Keratinocyte (primary cell): ENCODE data around the gene ARHGEF16. TPM values are rescaled to one million over a fixed set of nuclear protein-coding genes. Genes with fewer than 3 reads are reported as not detected.

Source experiments
- DNase-seq: peaks from one replicate; pipeline ENCODE4 v3.0.0-alpha.2; 2011; ENCODE audit warnings: low read depth, missing footprints, low spot score
- FAIRE-seq: peaks from 2 replicates; lab custom pipeline; 2011; peaks lifted over from hg19 to GRCh38; lab: Jason Lieb, UNC
- H2AFZ ChIP-seq: 2 replicates; pipeline ENCODE4 v1.6.0; 2012; ENCODE audit warnings: low read length, control low read depth, inconsistent platforms; ENCODE audit not compliant: control insufficient read depth
- H3K27ac ChIP-seq: 2 replicates; pipeline ENCODE4 v1.5.1; 2011; ENCODE audit warnings: low read length; ENCODE audit not compliant: control insufficient read depth, insufficient read depth
- H3K27me3 ChIP-seq: 3 replicates; pipeline ENCODE4 v1.6.0; 2011; ENCODE audit warnings: low read length; ENCODE audit not compliant: control insufficient read depth, insufficient read depth; ENCODE audit errors: extremely low read depth
- H3K36me3 ChIP-seq, 2 experiments: 2 replicates in 1 of 2; 3 replicates in 1 of 2; pipeline ENCODE4 v1.5.1; 2011; ENCODE audit warnings: low read length in 2 of 2, mild to moderate bottlenecking in 1 of 2; ENCODE audit not compliant: control insufficient read depth in 2 of 2, insufficient read depth in 2 of 2; ENCODE audit errors: extremely low read depth in 1 of 2
- H3K4me1 ChIP-seq: 3 replicates; pipeline ENCODE4 v1.5.1; 2011; ENCODE audit warnings: low read length; ENCODE audit not compliant: control insufficient read depth, insufficient read depth; ENCODE audit errors: extremely low read depth
- H3K4me2 ChIP-seq: 3 replicates; pipeline ENCODE4 v1.6.0; 2011; ENCODE audit warnings: low read depth, low read length; ENCODE audit not compliant: control insufficient read depth, insufficient read depth; ENCODE audit errors: extremely low read depth
- H3K4me3 ChIP-seq, 3 experiments: fragments of 200-600 bp in 1 of 3; sonication (generic) in 1 of 3; 2 replicates in 2 of 3; 3 replicates in 1 of 3; pipeline ENCODE4 v1.5.1; 2011 to 2016; ENCODE audit warnings: low read length in 3 of 3, mild to moderate bottlenecking in 3 of 3, control low read depth in 2 of 3, inconsistent platforms in 1 of 3, low read depth in 1 of 3, mixed read lengths in 1 of 3, mixed run types in 1 of 3, moderate library complexity in 1 of 3; ENCODE audit not compliant: control insufficient read depth in 2 of 3, insufficient read depth in 2 of 3; ENCODE audit errors: extremely low read depth in 1 of 3
- H3K79me2 ChIP-seq: 2 replicates; pipeline ENCODE4 v1.6.0; 2012; ENCODE audit warnings: low read length; ENCODE audit not compliant: control insufficient read depth, insufficient read depth
- H3K9ac ChIP-seq: 3 replicates; pipeline ENCODE4 v1.6.0; 2011; ENCODE audit warnings: low read length; ENCODE audit not compliant: control insufficient read depth, insufficient read depth; ENCODE audit errors: extremely low read depth
- H3K9me1 ChIP-seq: 3 replicates; pipeline ENCODE4 v1.6.0; 2011; ENCODE audit warnings: low read length; ENCODE audit not compliant: control insufficient read depth, insufficient read depth; ENCODE audit errors: extremely low read depth
- H3K9me3 ChIP-seq: 2 replicates; pipeline ENCODE4 v1.5.1; 2012; ENCODE audit warnings: low read depth, low read length; ENCODE audit not compliant: control insufficient read depth
- H4K20me1 ChIP-seq: 3 replicates; pipeline ENCODE4 v1.6.0; 2011; ENCODE audit warnings: low read length; ENCODE audit not compliant: control insufficient read depth, insufficient read depth; ENCODE audit errors: extremely low read depth
- EZH2 ChIP-seq: IDR thresholded peaks from one replicate; pipeline ENCODE4 v1.6.1; 2012; ENCODE audit warnings: inconsistent platforms, mild to moderate bottlenecking, low read length, moderate library complexity
- dilution Hi-C: fragments of 300-500 bp; cut with MboI; formaldehyde crosslinking; loops from one replicate; pipeline ENCODE4 v1.7.0; 2020; ENCODE audit warnings: low sequenced_read_pairs; ENCODE audit not compliant: extremely low pct_ligation_motif_present
- polyA plus RNA-seq, 5 experiments: library from polyadenylated mRNA; depleted of rRNA in 3 of 5; stranded (reverse) in 3 of 5; stranded (forward) in 1 of 5; unstranded in 1 of 5; fragments of >200 nt; gene quantifications; 1 replicate in 1 of 5; 2 replicates in 3 of 5; 3 replicates in 1 of 5; pipeline versions ENCODE4 v1.2.1 to v1.2.3, GENCODE V29; 2011 to 2012; ENCODE audit warnings: missing spikeins in 2 of 5, low read depth in 1 of 5, low replicate concordance in 1 of 5
- TF ChIP-seq, protein P1 (sequence below), 3 experiments: IDR thresholded peaks in 1 of 3; conservative IDR thresholded peaks in 1 of 3; optimal IDR thresholded peaks in 1 of 3; 2 replicates in 2 of 3; 3 replicates in 1 of 3; pipeline versions ENCODE3 to v1.5.1; 2011; ENCODE audit warnings: low read length in 3 of 3, mild to moderate bottlenecking in 3 of 3, moderate library complexity in 2 of 3, control low read depth in 1 of 3, inconsistent platforms in 1 of 3; ENCODE audit not compliant: insufficient read depth in 2 of 3; ENCODE audit errors: extremely low read depth in 1 of 3

The ARHGEF16 gene
- polyA plus RNA-seq, 1 donor (not counting 4 experiments of a cell fraction or from before 2014, with no cell fraction given): 6.2 TPM

DNA sequence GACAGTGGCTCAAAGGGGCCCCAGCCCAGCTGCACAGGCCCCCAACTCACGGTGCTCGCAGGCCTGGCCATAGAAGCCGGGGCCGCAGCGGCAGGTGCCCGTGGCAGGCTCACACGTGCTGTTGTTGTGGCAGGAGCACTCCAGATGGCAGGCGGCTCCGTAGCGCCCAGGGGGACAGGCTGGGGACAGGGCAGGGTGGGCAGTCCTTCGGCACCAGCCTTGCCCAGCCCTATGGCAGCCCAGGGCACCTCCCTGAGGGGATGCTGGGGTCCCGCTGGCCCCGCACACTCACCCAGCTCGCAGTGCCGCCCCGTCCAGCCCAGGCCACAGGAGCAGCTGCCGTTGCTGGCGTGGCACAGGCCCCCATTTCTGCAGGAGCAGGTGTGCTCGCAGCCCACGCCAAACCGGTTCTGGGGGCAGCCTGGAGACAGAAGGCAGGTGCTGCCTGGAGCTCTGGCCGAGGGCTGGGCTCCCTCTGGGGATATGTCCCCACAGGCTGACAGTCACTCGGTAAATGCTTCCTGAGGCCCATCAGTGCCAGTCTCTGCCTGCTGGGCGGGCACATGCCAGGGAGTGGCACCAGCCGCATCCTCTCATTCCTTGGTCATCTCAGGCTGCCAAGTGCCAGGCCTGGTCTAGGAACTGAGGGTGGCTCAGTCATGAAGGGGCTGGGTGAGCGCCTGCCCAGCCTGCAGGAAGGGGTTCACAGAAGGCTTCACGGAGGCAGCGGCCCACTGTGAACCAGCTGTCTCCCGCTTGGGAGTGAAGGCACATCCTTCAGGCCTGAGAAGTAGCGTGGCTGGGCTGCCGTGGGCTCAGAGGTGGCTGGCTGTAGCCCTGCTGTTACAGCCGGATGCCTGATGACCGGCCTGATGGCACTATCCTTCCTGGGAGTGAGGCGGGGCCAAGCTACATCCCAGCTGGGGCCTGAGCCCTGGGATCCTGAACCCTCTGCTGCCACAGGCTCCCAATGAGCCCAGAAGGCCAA lies 40.1 kb downstream of the ARHGEF16 start:
- Histone ChIP-seq H3K9me1 (no peaks in the 10 kb centered on the region), H3K36me3 (no peaks in the 10 kb centered on the region), H3K79me2 (no peaks in the 10 kb centered on the region), H3K27me3 (no peaks in the 10 kb centered on the region), H3K4me3 (no peak overlapping the region), H3K9me3 (no peaks in the 10 kb centered on the region), H2AFZ (no peak overlapping the region), H4K20me1 (no peaks in the 10 kb centered on the region), H3K4me2 (no peak overlapping the region), H3K4me1 (peaks cover 3% of the 10 kb centered on the region), H3K27ac (no peak overlapping the region), H3K9ac (no peak overlapping the region)
- dilution Hi-C loops: no loop called here
- no peak for TF ChIP-seq EZH2
- TF ChIP-seq, protein P1, sequence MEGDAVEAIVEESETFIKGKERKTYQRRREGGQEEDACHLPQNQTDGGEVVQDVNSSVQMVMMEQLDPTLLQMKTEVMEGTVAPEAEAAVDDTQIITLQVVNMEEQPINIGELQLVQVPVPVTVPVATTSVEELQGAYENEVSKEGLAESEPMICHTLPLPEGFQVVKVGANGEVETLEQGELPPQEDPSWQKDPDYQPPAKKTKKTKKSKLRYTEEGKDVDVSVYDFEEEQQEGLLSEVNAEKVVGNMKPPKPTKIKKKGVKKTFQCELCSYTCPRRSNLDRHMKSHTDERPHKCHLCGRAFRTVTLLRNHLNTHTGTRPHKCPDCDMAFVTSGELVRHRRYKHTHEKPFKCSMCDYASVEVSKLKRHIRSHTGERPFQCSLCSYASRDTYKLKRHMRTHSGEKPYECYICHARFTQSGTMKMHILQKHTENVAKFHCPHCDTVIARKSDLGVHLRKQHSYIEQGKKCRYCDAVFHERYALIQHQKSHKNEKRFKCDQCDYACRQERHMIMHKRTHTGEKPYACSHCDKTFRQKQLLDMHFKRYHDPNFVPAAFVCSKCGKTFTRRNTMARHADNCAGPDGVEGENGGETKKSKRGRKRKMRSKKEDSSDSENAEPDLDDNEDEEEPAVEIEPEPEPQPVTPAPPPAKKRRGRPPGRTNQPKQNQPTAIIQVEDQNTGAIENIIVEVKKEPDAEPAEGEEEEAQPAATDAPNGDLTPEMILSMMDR (optimal IDR thresholded peaks at IDR 0.05 in 1 of 3, IDR thresholded peaks at IDR 0.05 in 1 of 3, conservative IDR thresholded peaks at IDR 0.05 in 1 of 3; ENCODE audit: extremely low read depth in 1 of 3, insufficient read depth in 2 of 3, low read length in 3 of 3): no peak
- FAIRE-seq (no peak), DNase-seq (no peak)

DNA sequence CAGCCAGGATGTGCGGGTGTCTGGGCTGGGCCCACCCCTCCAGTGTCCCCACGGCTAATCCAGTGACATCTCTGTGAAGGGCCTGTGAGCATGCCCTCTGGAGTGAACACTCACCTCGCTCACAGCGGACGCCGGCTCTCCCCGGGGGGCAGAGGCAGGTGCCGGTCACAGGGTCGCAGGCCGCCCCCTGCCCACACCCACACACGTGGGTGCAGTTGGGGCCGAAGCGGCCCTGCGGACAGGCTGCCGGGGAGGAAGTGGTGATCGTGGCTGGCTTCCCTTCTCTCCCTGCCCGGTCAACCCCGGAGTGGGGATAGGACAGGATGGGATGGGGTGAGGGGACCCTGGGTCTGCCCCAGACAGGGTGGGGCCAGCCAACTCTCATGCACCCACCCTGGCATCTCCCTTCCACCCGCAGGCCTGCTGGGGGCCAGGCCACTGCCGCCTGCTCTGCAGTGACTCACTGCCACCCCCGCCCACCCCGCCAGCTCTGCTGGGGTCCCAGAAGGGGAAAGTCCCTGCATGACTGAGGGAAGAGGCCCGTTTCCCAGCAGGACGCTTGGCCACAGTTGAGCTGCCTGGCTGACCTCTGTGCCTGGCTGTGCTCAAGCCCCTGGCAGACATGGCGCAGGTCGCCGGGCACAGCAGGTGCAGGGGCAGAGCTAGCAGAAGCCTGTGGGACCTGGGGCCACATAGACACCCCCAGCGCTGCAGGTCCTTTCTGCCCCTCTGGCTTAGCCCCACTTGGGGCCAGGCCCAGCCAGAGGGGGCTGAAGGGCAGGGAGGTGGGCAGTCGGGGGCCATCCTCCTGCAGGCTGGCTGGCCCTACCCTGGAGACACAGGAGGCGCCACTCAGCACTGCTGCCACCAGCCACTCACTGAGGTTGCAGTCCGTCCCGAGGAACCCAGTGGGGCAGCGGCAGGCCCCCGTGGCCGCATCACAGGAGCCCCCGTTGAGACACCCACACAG lies 41.6 kb downstream of the ARHGEF16 start:
- no peak overlapping the region for H3K4me2 ChIP-seq
- DNase-seq: no peak

More for the DNA sequence above, 41.6 kb downstream of the ARHGEF16 start:
- Histone ChIP-seq H3K4me3 (no peak overlapping the region), H3K27me3 (no peaks in the 10 kb centered on the region), H3K9me1 (no peaks in the 10 kb centered on the region), H4K20me1 (no peaks in the 10 kb centered on the region), H3K27ac (no peak overlapping the region), H3K9ac (no peak overlapping the region), H2AFZ (no peak overlapping the region), H3K79me2 (no peaks in the 10 kb centered on the region), H3K4me1 (peaks cover 3% of the 10 kb centered on the region), H3K9me3 (no peaks in the 10 kb centered on the region), H3K36me3 (no peaks in the 10 kb centered on the region)
- dilution Hi-C loops: no loop called here
- TF ChIP-seq, protein P1 (optimal IDR thresholded peaks at IDR 0.05 in 1 of 3, IDR thresholded peaks at IDR 0.05 in 1 of 3, conservative IDR thresholded peaks at IDR 0.05 in 1 of 3; ENCODE audit: extremely low read depth in 1 of 3, insufficient read depth in 2 of 3, low read length in 3 of 3): no peak
- TF ChIP-seq EZH2: no peak
- FAIRE-seq: no peak
